Central memory CD4-positive, alpha-beta T cell (primary cell): ENCODE results near the gene SPDYE6.
"Not testable (repeated sequence)": the region's sequence is repeated elsewhere in the genome, so short reads cannot be mapped to it uniquely, and the experiment has no call there.

ENCODE experiments used
- DNase-seq: peaks from one replicate; pipeline ENCODE4 v3.0.0; 2022

SPDYE6 gene

GRCh38 chr7:102313997-102314780 lies 42.1 kb downstream of the SPDYE6 start:
- no peak for DNase-seq

DNA sequence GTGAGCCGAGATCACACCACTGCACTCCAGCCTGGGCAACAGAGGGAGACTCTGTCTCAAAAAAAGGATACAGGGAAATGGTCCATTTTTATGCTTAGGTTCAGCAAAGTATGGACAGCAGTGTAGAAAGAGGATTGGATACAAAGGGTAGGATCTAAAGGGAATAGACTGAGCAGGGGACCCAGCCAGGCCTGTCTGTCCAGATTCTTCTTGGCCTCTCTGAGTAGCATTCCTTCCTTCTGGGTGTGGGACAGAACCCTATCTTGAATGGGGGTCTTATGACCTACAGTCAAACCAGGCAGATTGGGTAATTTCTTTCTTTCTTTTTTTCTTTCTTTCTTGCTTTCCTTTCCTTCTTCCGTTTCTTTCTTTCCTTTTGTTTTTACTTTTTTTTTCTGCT lies 43.9 kb downstream of the SPDYE6 start:
- no peak for DNase-seq

DNA sequence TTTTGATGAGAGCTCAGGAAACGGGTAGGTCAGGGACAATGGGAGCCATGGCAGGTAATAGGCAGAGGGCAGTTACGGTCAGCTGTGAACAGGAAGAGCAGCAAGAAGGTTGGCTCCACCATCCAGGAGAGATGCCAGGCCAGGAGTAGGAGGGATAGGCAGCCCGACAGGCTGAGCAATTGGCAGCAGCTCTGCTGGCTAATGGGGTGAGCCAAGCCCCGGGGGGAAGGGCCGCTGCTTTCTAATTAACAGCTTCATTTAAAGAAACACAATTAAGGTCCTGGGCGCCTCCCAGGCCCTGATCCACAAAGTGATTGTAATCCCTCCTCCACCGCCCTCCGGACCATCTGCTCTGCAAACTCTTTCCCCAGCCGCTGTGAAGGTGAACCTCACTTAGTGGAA lies 45.8 kb downstream of the SPDYE6 start:
- DNase-seq = no peak

DNA sequence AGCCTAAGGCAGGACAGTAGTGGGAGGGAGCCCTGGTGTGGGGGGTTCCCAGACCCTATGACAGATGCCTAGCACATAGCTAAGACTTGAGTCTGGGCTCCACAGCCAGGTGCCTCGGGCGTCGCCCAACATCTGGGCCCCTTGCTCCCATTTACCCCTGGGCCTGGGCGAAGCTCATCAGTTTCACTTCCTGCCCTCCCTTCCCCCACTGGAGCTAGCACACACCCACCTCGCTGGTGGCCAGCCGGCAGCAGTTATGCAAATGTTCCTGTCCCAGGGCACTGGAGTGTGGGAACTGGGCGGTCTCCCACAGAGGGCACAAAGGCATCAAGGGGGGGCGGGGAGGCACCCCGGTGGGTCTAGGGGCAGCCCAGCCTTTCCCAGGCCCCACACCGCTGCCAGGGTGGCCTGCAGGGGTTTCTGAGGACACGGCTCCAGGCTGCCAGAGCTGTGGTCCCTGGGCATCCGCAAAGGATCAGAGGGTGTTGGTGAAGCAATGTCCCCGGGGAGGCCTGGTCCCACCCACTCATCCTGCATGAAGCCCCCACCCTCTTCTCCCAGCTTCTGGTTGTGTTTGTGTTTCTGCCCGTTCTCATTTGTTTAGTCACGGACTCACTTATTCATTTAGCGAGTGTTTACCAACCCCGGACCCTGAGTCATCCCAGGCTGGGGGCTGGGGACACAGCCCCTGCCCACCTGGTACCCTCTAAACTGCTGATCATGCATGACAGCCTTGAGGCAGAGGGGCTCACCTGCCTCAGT lies 49.1 kb downstream of the SPDYE6 start:
- DNase-seq = no peak

DNA sequence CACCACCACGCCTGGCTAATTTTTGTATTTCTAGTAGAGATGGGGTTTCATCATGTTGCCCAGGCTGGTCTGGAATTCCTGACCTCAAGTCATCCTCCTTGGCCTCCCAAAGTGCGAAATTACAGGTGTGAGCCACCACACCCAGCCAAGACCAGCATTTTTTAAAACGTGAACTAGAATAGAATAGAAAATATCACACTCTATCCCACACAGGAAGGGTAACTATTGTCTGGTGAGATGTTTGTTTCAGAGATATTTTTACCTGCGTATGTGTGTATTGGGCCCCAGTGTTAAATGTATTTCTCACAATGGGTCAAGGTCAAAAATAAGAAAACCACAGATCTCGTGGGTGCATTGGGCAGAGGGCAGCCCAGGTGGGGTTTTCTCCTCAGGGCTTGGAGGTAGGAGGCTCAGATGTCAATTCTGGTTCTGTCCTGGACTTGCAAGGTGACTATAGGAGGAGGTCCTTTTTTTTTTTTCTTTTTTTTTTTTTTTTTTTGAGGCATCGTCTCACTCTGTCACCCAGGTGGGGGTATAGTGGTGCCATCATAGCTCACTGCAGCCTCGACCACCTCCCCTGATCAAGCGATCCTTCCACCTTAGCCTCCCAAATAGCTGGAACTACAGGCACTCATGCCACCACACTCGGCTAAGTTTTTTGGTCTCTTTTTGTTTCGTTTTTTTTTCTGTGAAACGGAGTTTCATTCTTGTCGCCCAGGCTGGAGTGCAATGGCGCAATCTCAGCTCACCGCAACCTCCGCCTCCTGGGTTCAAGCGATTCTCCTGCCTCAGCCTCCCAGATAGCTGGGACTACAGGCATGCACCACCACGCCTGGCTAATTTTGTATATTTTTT lies 50.6 kb downstream of the SPDYE6 start:
- no peak for DNase-seq

DNA sequence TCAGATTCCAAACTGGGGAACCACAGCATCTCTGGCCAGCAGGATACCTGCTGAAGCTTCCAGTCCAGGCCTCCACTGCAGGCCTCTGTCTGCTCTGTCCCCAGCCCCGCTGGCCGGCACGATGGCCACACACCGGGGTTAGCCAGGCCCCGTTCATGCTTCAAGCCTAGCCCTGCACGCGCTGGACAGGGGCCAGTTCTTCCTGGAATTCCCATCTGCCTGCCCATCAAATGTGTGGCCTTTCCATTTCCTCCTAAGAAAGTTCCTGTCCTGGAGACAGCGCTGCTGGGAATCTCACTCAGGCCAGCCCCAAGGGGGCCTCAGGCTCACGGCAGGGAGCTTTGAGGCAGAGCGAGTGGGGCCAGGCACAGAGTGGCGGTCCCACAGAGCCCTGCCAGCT lies 51.6 kb downstream of the SPDYE6 start:
- no peak for DNase-seq

GRCh38 chr7:102303669-102304422 lies 52.4 kb downstream of the SPDYE6 start:
- no peak for DNase-seq

DNA sequence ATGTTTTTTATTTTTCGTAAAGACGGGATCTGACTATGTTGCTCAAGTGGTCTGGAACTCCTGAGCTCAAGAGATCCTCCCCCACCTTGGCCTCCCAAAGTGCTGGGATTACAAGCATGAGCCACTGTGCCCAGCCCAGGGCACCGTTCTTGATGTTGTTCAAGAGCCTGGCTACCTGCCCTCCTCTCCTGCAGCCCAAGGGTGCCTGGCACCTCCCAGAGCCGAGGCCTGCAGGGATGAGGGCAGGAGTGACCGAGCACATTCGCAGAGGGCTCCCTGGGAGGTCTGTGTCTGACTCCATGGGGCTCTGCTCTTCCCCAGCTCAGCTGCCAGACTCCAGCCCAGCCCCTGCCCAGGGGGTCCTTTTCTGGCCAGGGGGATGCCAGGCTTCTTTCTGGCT lies 54.2 kb downstream of the SPDYE6 start:
- DNase-seq = no peak

DNA sequence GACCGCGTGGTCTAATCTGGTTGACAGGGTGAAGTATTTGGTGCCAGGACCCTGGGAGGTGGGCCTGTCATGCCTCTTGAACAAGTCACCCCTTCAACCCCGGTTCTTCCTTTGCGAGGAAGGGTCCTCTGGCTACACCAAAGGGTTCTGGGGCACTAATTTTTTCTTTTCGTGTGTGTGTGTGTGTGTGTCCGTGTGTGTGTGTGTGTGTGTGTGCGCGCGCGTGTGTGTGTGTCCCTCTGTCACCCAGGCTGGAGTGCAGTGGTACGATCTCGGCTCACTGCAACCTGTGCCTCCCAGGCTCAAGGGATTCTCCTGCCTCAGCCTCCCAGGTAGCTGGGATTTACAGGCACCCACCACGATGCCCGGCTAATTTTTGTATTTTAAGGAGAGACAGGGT lies 54.9 kb downstream of the SPDYE6 start:
- DNase-seq = not testable (repeated sequence)

DNA sequence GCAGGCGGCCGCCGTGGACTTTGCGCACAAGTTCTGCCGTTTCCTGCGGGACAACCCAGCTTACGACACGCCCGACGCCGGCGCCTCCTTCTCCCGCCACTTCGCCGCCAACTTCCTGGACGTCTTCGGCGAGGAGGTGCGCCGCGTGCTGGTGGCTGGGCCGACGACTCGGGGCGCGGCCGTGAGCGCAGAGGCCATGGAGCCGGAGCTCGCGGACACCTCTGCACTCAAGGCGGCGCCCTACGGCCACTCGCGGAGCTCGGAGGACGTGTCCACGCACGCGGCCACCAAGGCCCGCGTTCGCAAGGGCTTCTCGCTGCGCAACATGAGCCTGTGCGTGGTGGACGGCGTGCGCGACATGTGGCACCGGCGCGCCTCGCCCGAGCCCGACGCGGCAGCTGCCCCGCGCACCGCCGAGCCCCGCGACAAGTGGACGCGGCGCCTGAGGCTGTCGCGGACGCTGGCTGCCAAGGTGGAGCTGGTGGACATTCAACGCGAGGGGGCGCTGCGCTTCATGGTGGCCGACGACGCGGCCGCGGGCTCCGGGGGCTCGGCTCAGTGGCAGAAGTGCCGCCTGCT lies 55.5 kb downstream of the SPDYE6 start:
- DNase-seq = no peak

DNA sequence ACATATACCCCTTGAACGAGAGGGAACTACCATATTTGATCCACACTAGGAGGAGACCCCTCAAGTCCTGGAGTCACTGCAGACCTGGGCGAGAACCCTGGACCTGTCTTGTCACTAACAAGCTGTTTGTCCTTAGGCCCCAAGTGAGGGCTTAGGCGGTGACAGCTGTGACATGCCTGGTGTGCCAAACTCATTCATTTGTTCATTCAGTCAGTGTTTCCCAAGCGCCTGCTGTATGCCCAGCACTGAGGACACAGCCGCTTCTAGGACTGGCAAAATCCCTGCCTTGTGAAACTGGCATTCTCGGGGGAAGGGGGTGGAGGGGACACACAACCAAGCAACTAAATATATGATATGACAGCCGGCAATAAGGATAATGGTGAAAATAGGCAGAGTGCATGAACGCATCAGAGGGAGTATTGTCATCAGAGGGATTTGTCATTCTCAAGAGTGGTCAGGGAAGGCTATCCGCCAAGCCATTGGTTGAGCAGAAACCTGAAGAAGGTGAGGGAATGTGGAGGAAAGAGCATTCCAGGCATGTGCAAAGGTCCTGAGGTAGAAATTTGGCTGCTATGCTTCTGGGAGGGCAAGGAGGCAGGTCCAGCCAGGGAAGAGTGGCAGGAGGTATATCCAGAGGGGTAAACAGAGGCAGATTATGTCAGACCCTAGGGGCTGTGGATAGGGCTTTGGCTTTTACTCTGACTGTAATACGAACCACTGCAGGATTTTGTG lies 58.6 kb downstream of the SPDYE6 start:
- no peak for DNase-seq

DNA sequence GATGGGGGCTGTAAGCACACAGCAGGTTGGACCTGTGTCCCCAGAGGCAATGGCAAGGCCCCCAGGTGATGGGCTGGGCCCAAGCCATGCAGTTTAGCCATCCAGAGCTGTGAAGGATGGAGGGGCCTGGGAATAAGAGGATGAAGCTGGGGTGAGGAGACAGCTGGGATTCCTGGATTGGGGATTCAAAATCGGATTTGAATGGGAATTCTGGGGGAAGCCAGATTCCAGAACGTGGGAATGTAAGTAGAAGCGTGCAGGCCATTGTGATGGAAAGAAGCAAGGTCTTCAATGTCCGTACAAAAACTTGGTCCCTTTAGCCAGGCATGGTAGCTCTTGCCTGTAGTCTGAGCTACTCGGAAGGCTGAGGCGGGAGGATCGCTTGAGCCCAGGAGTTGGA lies 59.7 kb downstream of the SPDYE6 start:
- no peak for DNase-seq

DNA sequence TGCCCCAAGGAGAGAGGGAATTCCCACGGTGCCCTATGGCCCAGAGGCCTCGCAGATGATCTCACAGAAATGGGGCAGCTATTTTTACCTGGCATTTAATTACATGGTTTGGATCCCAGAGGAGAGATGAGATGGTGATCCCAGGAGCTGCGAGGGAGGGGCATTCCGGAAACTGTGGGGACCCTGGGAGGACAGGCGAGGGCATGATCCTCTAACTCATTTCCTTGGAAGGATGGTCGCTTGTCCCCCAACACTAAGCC lies 60.1 kb downstream of the SPDYE6 start:
- DNase-seq = no peak
